GM15510 (cell line): Measurements from ENCODE around the gene TNFAIP8L1.

ENCODE experiments used
- POLR2A ChIP-seq: IDR thresholded peaks from 3 replicates; pipeline ENCODE4 v1.6.1; 2011; ENCODE audit warnings: borderline replicate concordance; ENCODE audit not compliant: insufficient read length; ENCODE audit errors: extremely low read depth

TNFAIP8L1 gene

DNA sequence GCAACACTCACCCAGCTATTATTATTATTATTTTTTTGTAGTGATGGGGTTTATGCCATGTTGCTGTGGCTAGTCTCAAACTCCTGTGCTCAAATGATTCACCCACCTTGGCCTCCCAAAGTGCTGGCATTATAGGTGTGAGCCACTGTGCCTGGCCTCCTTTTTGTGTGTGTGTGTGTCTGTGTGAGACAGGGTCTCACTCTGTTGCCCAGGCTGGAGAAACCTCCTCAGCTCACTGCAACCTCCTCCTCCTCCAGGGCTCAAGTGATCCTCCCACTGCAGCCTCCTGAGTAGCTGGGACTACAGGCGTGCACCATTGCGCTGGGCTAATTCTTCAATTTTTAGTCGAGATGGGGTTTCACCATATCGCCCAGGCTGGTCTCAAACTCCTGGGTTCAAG is 34.4 kb downstream of the TNFAIP8L1 start:
- TF ChIP-seq POLR2A = no peak

DNA sequence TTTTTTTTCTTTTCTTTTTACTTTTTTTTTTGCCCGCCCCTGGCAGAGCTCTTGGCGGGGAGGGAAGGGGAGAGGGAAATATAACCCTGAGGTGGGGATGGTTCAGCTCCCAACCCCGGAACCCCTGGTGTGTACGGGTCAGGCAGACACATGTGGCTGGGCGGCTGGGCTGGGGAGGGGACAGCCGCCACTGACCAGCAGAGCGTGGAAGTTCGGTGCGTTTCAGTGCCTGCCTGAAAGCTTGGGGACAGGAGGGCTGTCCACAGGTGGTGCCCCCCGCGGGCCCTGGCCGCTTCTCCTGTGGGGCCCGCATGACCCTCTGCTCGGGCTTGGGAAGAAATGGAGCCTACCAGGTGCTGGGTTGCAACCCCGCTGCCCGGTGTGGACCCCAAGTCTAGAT is 36.0 kb downstream of the TNFAIP8L1 start:
- no peak for TF ChIP-seq POLR2A

DNA sequence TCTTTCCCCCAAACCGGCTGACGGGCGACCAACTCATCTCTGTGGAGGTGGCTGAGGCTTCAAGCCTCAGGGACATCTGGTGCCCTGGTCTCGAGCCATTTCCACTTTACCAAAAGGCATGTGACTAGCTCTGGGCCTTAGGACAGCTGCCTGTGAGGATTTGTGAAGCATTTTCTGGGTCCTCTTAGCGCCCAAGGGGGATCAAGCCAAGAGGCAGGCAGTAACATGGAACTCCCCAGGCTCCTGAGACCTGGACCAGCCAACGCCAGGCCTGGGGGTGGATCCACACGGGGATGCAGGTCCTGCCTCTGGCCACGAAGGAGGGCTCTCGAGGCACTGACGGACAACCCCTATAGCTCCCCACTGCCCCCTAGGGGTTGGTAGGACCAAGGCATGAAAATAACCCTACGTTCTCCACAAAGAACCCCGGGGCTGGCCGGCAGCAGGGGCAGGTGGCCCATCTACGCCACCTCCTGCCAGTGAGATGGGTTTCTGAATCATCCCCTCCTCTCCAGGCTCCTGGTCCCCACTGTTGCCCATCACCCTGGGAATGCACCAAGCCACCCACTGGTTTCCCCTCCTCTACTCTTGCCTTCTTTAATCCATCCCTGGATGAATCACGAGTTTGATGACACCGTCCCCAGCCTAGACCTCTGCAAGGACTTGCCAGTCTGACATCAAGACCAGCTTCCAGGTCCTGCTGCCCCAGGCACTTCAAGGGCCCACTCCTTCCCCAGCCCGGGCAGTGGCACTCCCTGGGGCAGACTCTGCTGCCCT is 37.8 kb downstream of the TNFAIP8L1 start:
- no peak for TF ChIP-seq POLR2A

DNA sequence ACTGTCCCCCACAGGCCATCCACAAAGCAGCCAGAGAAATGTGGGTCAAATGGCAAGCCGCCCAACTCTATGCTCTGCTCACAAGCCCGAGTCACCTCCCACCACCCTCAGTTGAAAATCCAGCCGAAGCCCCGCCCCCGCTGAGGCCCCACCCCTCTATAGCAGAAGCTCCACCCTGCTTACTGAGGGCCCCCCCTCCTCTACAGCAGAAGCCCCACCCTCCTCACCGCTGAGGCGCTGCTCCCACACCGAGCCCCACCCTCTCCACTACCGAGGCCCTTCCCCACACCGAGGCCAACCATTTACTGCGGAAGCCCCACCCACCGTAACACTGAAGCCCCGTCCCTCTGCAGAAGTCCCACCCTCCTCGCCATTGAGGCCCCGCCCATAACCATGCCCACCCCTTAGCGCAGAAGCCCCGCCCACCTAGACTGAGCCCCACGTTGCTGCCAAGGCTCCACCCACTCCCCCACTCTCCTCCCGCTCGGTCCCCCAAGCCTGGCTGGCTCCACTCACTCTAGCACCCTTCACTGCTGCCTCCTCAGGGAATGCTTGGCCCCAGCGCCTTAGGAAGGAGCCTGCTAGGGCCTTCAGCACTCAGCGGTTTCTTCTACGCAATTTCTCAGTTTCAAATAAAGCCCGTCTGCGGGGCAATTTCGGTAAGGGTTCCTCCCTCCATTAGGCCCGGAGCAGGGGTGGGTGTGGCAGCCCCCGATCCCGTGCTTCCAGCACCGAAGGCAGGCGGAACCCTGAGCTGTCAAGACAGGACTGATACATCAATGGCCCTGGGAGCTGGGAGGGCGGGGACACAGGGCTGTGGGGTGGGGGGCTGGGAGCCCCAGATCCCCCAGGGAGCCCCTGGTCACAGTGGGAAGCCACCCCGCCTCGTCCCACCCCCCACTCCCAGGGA is 39.8 kb downstream of the TNFAIP8L1 start:
- no peak for TF ChIP-seq POLR2A

DNA sequence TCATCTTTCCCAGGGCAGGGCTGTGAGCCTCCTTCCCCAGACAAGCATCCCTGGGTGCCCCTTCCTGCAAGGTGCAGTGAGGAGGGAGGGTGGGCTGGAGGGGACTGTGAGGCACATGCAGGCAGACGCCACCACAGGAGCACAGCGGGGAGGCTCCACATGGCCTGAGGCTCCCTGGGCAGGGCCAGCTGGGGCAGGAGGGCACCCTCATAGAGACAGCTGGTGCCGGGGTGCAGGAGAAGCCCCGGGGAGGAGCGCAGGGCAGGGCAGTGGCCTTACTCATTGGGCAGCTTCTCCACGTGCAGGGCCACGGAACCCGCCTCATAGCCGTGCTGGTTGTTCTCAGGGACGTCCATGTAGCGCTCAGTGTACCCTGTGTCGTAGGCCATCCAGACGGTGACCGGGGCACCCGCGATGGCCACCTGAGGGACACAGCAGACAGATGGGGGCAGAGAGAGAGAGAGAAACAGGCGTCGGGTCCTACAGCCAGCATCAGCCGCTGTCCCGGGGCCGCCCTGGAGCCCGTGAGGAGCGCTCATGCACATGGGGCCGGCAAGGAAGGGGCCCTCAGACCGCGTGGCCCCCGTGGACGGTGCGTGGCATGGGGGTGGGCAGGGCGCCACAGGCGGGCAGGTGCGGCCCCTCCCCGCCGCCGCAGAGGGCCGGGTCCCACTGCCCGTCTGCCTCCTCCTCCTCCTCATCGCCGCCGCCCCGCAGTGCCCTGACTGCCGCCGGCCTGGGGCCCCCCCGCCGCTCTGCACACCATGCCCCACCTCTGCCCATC is 43.3 kb downstream of the TNFAIP8L1 start:
- TF ChIP-seq POLR2A = no peak

DNA sequence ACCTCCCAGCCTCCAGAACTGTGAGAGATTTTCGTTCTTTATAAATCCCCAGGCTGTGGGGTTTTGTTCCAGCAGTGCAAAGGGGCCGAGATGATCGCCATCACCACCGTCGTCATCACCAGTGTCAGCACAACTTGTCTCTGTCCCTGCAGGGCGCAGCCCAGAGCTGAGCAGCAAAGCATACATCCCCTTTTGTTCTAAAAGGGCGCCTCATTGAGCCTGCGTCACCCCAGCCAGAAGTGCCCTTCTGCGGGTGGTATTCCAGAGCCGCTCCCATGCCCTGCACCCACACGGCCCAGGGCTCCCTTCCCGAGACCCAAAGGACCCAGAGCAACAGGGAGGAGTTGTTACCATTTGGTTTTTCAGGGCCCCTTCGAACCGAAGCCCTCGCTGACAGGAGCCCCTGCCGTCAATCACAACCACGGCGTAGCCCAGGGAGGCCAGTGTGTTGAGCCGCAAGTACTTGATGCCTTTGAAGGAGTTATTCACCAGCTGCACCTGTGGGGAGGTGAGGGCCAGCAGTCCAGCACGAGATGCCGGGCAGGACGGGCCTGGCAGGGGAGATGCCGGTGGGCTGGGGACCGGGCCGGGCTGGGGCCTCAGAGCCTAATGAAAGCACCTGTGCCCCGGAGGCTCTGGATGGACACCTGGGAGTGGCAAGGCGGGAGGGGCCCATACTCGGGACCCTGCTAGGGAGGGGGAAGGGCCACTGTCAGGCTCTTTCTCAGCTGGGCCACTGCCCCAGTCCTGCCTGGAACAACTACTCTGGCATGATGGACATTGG is 45.2 kb downstream of the TNFAIP8L1 start:
- TF ChIP-seq POLR2A = no peak

DNA sequence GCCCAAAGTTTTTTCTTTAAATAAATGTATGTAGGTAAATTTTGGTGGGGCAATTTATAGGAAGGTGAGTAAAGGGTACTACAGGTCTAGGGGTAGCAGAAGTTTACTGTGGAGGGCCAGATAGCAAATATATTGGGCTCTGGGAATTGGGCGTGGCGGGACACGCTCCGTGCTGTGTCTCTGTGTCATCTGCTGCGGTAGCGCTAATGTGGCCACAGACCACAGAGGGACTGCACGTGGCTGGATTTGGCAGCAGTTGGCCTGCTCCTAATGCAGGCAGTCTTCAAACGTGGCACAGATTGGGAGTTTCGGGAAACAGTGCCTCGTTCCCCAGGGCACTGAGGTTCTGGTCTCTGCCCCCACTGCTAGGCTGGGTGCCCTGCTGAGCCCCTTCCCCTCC is 47.4 kb downstream of the TNFAIP8L1 start:
- no peak for TF ChIP-seq POLR2A

DNA sequence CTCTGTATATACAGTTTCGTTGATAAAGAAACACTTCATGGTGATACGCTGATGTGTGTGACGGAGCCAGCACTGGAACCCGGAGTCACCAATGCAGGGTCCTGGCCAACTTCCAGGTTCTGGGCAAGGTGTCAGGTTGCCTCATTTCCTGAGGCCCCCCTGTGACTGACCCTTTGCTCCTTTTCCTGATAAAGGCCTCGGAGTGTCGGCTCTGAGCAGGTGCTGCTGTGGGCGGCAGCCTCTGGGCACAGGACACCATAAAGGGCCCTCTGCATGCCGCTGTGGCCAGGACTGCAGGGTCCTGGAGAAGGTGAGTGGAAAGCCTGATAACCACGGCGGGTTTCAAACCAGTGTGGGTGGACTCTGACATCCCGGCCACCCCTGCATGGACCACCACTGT is 48.1 kb downstream of the TNFAIP8L1 start:
- TF ChIP-seq POLR2A = no peak

DNA sequence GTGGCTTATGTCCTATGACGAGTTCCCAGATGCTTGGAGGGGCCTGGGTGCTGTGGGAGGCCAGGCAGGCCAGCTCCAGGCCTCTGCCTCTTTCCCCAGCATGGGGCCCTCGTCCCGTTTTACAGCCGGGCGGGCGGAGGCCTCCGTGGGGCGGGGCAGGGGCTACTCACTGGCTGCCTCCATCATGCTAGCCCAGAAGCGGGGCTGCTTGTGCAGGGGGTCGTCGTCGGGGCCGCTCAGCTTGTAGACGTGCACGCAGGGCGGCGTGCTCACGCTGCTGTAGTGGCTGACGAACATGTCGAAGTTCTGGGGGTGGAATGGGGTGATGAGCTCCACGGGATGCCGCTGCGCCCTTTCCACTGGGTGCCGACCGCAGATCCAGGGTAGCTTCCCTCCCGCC is 49.3 kb downstream of the TNFAIP8L1 start:
- TF ChIP-seq POLR2A = no peak

DNA sequence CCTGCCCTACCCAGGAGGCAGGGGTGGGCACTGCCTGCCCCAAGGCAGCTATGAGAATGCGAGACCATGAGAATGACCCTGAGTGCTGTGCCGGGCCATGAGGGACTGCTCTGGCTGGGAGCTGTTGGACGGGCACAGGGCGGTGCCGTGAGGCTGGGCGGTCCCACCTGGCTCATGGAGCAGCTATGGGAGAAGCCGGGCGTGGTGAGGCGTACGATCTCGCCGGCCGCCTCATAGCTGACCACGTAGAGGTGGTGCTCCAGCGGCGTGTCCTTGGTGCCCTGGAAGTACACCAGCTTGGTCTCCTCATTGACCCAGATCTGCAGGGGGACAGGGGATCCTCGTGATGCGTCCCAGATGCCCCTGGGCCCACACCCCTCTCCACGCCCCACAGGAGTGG is 50.1 kb downstream of the TNFAIP8L1 start:
- no peak for TF ChIP-seq POLR2A

DNA sequence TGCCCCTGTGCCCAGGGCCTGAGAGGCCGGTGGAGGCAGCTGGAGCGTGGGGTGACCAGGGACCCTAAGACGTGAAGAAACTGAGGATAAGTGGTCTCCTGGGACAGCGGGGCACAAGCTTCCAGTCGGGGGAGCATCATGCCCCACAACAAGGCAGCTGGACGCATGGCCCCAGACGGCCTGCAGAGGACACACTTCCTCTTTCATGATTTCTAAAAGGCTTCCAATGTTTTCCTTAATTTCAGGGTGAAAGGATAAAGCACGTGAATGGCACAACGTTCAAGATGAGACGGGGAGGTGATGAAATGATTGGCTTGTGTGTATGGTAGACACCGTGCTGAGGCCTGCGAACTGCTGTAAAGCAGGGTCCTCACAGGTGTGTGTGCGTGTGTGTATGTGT is 51.0 kb downstream of the TNFAIP8L1 start:
- TF ChIP-seq POLR2A = no peak

DNA sequence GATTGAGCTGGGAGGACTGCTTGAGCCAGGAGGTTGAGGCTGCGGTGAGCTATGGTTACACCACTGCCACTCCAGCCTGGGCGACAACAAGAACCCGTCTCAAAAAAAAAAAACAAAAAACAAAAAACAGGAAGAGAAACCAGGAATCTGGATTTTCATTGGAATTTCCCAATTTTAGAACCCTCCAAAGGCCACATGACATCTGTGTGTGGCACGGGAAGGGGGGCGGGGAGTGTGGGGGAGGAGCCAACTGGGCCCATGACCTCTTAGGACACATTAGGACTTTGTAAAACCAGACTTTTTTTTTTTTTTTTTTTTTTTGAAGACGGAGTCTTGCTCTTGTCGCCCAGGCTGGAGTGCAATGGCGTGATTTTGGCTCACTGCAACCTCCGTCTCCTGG is 52.1 kb downstream of the TNFAIP8L1 start:
- TF ChIP-seq POLR2A = no peak

DNA sequence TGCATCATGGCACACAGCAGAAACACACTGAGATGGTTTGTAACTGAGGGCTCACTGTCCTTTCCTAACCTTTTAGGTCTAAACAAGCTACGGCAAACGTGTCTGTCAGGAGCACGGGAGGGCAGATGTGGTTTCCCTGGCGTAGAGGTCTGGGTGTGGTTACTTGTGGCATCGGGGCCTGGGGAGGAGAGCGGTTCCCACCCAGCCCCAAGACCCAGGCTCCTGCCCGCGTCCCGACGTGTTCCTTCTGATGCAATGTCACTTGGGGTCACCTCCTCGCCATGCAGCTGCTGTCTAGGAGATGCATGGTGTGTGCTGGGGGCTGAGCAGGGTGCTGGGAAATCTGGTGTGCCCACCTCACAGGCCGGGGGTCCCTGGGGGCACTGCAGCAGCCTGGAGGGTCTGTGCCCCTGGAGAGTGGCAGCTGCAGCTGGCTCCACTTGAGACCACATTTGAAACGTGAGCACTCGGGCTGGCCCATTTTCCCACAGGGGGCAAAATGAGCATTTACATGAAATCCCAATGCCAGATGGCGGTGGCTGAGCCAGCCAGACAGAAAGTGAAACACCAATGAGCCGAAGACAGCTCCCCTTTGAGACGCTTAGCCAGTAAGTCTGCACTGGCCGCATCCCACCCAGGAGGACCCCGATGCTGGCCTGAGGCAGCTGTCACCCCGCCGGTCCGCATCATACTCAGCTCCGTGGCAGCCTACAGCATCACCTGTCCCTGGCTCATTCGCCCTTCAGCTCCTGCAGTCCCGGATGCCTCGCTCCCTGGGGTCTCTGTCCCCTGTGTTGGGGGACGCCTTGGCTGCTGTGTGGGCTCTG is 53.1 kb downstream of the TNFAIP8L1 start:
- TF ChIP-seq POLR2A = no peak

DNA sequence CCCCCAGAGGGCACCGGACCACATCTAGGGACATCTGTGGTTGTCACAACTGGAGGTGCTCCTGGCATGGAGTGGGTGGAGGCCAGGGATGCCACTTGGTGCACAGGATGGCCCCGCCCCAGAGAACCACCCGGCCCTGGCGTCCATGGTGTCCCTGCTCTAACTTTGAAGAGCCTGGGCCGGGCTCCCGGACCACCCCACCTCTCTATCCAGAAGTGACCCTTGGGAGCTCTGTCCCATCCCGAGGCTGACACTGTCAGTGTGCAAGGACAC is 53.7 kb downstream of the TNFAIP8L1 start:
- no peak for TF ChIP-seq POLR2A

DNA sequence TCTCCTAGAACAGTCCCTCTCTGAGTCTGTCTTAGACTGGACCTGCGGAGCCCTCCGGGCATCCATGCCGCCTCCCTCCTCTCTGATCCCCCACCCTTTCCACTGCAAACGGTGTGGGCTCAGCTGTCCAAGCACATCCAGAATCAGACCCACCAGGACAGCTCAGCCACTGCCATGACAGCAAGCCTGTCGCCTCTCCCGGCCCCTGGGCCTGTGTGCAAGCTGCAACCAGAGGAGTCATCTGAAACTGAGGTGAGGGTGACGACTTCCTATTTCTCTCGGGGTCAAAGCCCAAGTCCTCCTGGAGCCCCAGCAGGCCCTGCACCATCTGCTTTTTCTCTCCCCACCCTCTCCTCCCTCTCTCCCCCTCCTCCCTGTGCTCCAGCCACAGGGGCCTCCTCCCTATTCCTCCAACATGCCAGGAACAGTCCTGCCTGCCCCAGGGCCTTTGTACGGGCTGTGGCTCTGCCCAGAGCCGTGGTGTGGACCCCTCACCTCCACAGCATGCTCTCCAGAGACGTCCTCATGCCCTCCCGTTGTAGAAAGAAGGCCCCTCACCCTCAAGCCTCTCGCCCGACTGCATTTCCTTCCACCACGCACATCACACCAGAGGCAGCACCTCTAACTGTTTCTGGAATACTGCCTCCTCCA is 54.3 kb downstream of the TNFAIP8L1 start:
- TF ChIP-seq POLR2A = no peak
